ENCODE measurements around the gene ITGA2B.

- TF ChIP-seq, protein P1, sequence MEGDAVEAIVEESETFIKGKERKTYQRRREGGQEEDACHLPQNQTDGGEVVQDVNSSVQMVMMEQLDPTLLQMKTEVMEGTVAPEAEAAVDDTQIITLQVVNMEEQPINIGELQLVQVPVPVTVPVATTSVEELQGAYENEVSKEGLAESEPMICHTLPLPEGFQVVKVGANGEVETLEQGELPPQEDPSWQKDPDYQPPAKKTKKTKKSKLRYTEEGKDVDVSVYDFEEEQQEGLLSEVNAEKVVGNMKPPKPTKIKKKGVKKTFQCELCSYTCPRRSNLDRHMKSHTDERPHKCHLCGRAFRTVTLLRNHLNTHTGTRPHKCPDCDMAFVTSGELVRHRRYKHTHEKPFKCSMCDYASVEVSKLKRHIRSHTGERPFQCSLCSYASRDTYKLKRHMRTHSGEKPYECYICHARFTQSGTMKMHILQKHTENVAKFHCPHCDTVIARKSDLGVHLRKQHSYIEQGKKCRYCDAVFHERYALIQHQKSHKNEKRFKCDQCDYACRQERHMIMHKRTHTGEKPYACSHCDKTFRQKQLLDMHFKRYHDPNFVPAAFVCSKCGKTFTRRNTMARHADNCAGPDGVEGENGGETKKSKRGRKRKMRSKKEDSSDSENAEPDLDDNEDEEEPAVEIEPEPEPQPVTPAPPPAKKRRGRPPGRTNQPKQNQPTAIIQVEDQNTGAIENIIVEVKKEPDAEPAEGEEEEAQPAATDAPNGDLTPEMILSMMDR (conservative IDR thresholded peaks at IDR 0.05; ENCODE audit: low read depth in 2 of 2), result no peak
- TF ChIP-seq EZH2phosphoT487 (IDR thresholded peaks at IDR 0.05; ENCODE audit: unreplicated experiment), result no peak
- no peak for TF ChIP-seq EZH2 (IDR thresholded peaks at IDR 0.05; ENCODE audit: low read depth, unreplicated experiment)
- TF ChIP-seq POLR2AphosphoS5 (IDR thresholded peaks at IDR 0.05; ENCODE audit: low read depth), result no peak
- TF ChIP-seq JUNB (IDR thresholded peaks at IDR 0.05; ENCODE audit: unreplicated experiment), result no peak
- TF ChIP-seq, protein P2, sequence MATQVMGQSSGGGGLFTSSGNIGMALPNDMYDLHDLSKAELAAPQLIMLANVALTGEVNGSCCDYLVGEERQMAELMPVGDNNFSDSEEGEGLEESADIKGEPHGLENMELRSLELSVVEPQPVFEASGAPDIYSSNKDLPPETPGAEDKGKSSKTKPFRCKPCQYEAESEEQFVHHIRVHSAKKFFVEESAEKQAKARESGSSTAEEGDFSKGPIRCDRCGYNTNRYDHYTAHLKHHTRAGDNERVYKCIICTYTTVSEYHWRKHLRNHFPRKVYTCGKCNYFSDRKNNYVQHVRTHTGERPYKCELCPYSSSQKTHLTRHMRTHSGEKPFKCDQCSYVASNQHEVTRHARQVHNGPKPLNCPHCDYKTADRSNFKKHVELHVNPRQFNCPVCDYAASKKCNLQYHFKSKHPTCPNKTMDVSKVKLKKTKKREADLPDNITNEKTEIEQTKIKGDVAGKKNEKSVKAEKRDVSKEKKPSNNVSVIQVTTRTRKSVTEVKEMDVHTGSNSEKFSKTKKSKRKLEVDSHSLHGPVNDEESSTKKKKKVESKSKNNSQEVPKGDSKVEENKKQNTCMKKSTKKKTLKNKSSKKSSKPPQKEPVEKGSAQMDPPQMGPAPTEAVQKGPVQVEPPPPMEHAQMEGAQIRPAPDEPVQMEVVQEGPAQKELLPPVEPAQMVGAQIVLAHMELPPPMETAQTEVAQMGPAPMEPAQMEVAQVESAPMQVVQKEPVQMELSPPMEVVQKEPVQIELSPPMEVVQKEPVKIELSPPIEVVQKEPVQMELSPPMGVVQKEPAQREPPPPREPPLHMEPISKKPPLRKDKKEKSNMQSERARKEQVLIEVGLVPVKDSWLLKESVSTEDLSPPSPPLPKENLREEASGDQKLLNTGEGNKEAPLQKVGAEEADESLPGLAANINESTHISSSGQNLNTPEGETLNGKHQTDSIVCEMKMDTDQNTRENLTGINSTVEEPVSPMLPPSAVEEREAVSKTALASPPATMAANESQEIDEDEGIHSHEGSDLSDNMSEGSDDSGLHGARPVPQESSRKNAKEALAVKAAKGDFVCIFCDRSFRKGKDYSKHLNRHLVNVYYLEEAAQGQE (IDR thresholded peaks at IDR 0.05; ENCODE audit: unreplicated experiment), result no peak
- TF ChIP-seq, protein P3, sequence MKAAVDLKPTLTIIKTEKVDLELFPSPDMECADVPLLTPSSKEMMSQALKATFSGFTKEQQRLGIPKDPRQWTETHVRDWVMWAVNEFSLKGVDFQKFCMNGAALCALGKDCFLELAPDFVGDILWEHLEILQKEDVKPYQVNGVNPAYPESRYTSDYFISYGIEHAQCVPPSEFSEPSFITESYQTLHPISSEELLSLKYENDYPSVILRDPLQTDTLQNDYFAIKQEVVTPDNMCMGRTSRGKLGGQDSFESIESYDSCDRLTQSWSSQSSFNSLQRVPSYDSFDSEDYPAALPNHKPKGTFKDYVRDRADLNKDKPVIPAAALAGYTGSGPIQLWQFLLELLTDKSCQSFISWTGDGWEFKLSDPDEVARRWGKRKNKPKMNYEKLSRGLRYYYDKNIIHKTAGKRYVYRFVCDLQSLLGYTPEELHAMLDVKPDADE (IDR thresholded peaks at IDR 0.05), result no peak
- no peak for TF ChIP-seq CREB1 (CRISPR knock-in tag; IDR thresholded peaks at IDR 0.05; ENCODE audit: low read depth)
- TF ChIP-seq ZNF462 (CRISPR knock-in tag; IDR thresholded peaks at IDR 0.05), result no peak
- TF ChIP-seq STAT1 (IDR thresholded peaks at IDR 0.05; ENCODE audit: unreplicated experiment), result no peak
- TF ChIP-seq ZNF114 (CRISPR knock-in tag; IDR thresholded peaks at IDR 0.05), result no peak
- no peak for TF ChIP-seq ZNF331 (CRISPR knock-in tag; IDR thresholded peaks at IDR 0.05; ENCODE audit: low read depth)
- no peak for TF ChIP-seq NANOG (IDR thresholded peaks at IDR 0.05; ENCODE audit: borderline replicate concordance)
Measured at GRCh38 chr17:44355642-44356099, 33.8 kb downstream of the ITGA2B start.
